HG03196 (cell line): ENCODE measurements around the gene TSHZ2.
"Not testable (repeated sequence)": the region's sequence is repeated elsewhere in the genome, so short reads cannot be mapped to it uniquely, and the experiment has no call there.

Experiments used
- ATAC-seq: cut with Tn5 transposase; IDR thresholded peaks from one replicate; pipeline ENCODE4 v1.9.1; 2021; ENCODE audit not compliant: unreplicated experiment

Gene TSHZ2

GRCh38 chr20:53298911-53299310 is 326.8 kb downstream of the TSHZ2 start:
- ATAC-seq, result no peak

- no peak for ATAC-seq
Observed at GRCh38 chr20:53299831-53300230, 327.7 kb downstream of the TSHZ2 start.

- ATAC-seq, result no peak
Observed at GRCh38 chr20:53301869-53302268, 329.7 kb downstream of the TSHZ2 start.

GRCh38 chr20:53302695-53303412 is 330.7 kb downstream of the TSHZ2 start:
- no peak for ATAC-seq

GRCh38 chr20:53303413-53303760 is 331.2 kb downstream of the TSHZ2 start:
- ATAC-seq, result no peak

- ATAC-seq, result no peak
Observed at GRCh38 chr20:53304146-53304545, 332.0 kb downstream of the TSHZ2 start.

- no peak for ATAC-seq
Observed at GRCh38 chr20:53306192-53306805, 334.1 kb downstream of the TSHZ2 start.

- ATAC-seq, result no peak
Observed at GRCh38 chr20:53307964-53308597, 335.9 kb downstream of the TSHZ2 start.

GRCh38 chr20:53309515-53309914 is 337.4 kb downstream of the TSHZ2 start:
- no peak for ATAC-seq

- no peak for ATAC-seq
Observed at GRCh38 chr20:53312957-53313356, 340.8 kb downstream of the TSHZ2 start.

- ATAC-seq, result no peak
Observed at GRCh38 chr20:53316206-53316937, 344.2 kb downstream of the TSHZ2 start.

- ATAC-seq, result no peak
Observed at GRCh38 chr20:53319200-53319599, 347.0 kb downstream of the TSHZ2 start.

- no peak for ATAC-seq
Observed at GRCh38 chr20:53319716-53320115, 347.6 kb downstream of the TSHZ2 start.

- no peak for ATAC-seq
Observed at GRCh38 chr20:53320701-53321100, 348.5 kb downstream of the TSHZ2 start.

GRCh38 chr20:53321596-53321995 is 349.4 kb downstream of the TSHZ2 start:
- ATAC-seq, result no peak

- no peak for ATAC-seq
Observed at GRCh38 chr20:53322651-53323050, 350.5 kb downstream of the TSHZ2 start.

GRCh38 chr20:53323460-53323859 is 351.3 kb downstream of the TSHZ2 start:
- not testable (repeated sequence) for ATAC-seq

- no peak for ATAC-seq
Observed at GRCh38 chr20:53324816-53325215, 352.7 kb downstream of the TSHZ2 start.

GRCh38 chr20:53328961-53329360 is 356.8 kb downstream of the TSHZ2 start:
- no peak for ATAC-seq

- ATAC-seq, result no peak
Observed at GRCh38 chr20:53329781-53330180, 357.6 kb downstream of the TSHZ2 start.

GRCh38 chr20:53330601-53331140 is 358.5 kb downstream of the TSHZ2 start:
- no peak for ATAC-seq
